SK-N-SH (cell line): ENCODE results near the gene SESN2. TPM values are rescaled to one million over a fixed set of nuclear protein-coding genes. Genes with fewer than 3 reads are reported as not detected.

ENCODE experiments used
- CTCF ChIA-PET: fragments of 300-600, 350-600 bp; formaldehyde crosslinking; extraction: SDS; loops from one replicate; lab custom pipeline; 2021; lab: Yijun Ruan, JAX
- POLR2A ChIA-PET: fragments of 350-600 bp; sonication (Branson Sonifier 250); formaldehyde crosslinking; extraction: SDS; loops from one replicate; lab custom pipeline; 2020; ENCODE audit warnings: antibody characterized with exemption, inconsistent platforms; lab: Yijun Ruan, JAX
- DNase-seq: peaks from one replicate; pipeline ENCODE4 v3.0.0; 2012
- H2AFZ ChIP-seq: fragments of 200-600 bp; sonication (generic); 2 replicates; pipeline ENCODE4 v1.8.1; 2016; ENCODE audit warnings: antibody characterized with exemption, mild to moderate bottlenecking, low read depth
- H3F3A ChIP-seq: fragments of 200-600 bp; sonication (generic); replicated peaks from 2 replicates; pipeline ENCODE3; 2016; ENCODE audit warnings: antibody characterized with exemption, mild to moderate bottlenecking; ENCODE audit not compliant: insufficient read depth
- H3K27ac ChIP-seq, 2 experiments: fragments of 200-500 bp in 1 of 2; fragments of 200-600 bp in 1 of 2; sonication (Bioruptor generic) in 1 of 2; sonication (generic), shearing (Covaris generic) in 1 of 2; 2 replicates each; pipeline versions ENCODE4 v1.5.1 to v1.6.1; 2014 to 2016; ENCODE audit warnings: low read depth in 2 of 2, inconsistent platforms in 1 of 2, low read length in 1 of 2, mild to moderate bottlenecking in 1 of 2, mixed read lengths in 1 of 2
- H3K27me3 ChIP-seq: fragments of 200-600 bp; sonication (generic), shearing (Covaris generic); 2 replicates; pipeline ENCODE4 v1.6.1; 2016; ENCODE audit warnings: mixed run types; ENCODE audit not compliant: insufficient read depth
- H3K36me3 ChIP-seq, 2 experiments: fragments of 200-500 bp in 1 of 2; fragments of 200-600 bp in 1 of 2; sonication (Bioruptor generic) in 1 of 2; sonication (generic) in 1 of 2; replicated peaks in 1 of 2; 2 replicates each; pipeline versions ENCODE3 to v1.5.1; 2014 to 2016; ENCODE audit warnings: low read length in 1 of 2, mild to moderate bottlenecking in 1 of 2; ENCODE audit not compliant: insufficient read depth in 2 of 2, control insufficient read depth in 1 of 2
- H3K4me1 ChIP-seq, 2 experiments: fragments of 200-500 bp in 1 of 2; fragments of 200-600 bp in 1 of 2; sonication (Bioruptor generic) in 1 of 2; sonication (generic), shearing (Covaris generic) in 1 of 2; 2 replicates each; pipeline versions ENCODE4 v1.5.1 to v1.6.1; 2014 to 2016; ENCODE audit warnings: low read depth in 1 of 2, low read length in 1 of 2, mixed run types in 1 of 2; ENCODE audit not compliant: insufficient read depth in 2 of 2, control insufficient read depth in 1 of 2
- H3K4me2 ChIP-seq: fragments of 200-600 bp; sonication (generic), shearing (Covaris generic); 2 replicates; pipeline ENCODE4 v1.6.1; 2017; ENCODE audit warnings: mixed run types
- H3K4me3 ChIP-seq, 2 experiments: fragments of 200-500 bp in 1 of 2; fragments of 200-600 bp in 1 of 2; sonication (Bioruptor generic) in 1 of 2; sonication (generic), shearing (Covaris generic) in 1 of 2; 2 replicates each; pipeline versions ENCODE4 v1.5.1 to v1.8.1; 2014 to 2016; ENCODE audit warnings: low read depth in 2 of 2, inconsistent platforms in 1 of 2, low read length in 1 of 2, mild to moderate bottlenecking in 1 of 2, mixed read lengths in 1 of 2, moderate library complexity in 1 of 2
- H3K79me2 ChIP-seq: fragments of 200-600 bp; sonication (generic); 2 replicates; pipeline ENCODE4 v1.8.1; 2017; ENCODE audit warnings: mild to moderate bottlenecking; ENCODE audit not compliant: insufficient read depth
- H3K9ac ChIP-seq: fragments of 200-600 bp; sonication (generic); 2 replicates; pipeline ENCODE4 v1.6.1; 2017; ENCODE audit warnings: mixed run types
- H3K9me2 ChIP-seq: fragments of 200-600 bp; sonication (generic); 2 replicates; pipeline ENCODE4 v1.6.1; 2017; ENCODE audit warnings: mixed run types
- H3K9me3 ChIP-seq: fragments of 200-600 bp; sonication (generic); 2 replicates; pipeline ENCODE4 v1.6.1; 2017; ENCODE audit warnings: mixed run types, mild to moderate bottlenecking, moderate library complexity
- H4K20me1 ChIP-seq: fragments of 200-600 bp; sonication (generic); 2 replicates; pipeline ENCODE4 v1.6.1; 2017; ENCODE audit warnings: mild to moderate bottlenecking, mixed run types; ENCODE audit not compliant: insufficient read depth
- CHD2 ChIP-seq: fragments of 150-350 bp; IDR thresholded peaks from 2 replicates; pipeline ENCODE4 v1.6.1; 2018; ENCODE audit warnings: low read length; ENCODE audit not compliant: partially characterized antibody
- EZH2phosphoT487 ChIP-seq: fragments of 200-600 bp; sonication (generic); IDR thresholded peaks from 2 replicates; pipeline ENCODE4 v1.6.1; 2017; ENCODE audit warnings: low read depth, mixed run types, mild to moderate bottlenecking, antibody characterized with exemption, moderate library complexity, borderline replicate concordance
- FOXJ3 ChIP-seq: sonication (generic); formaldehyde crosslinking; IDR thresholded peaks from 2 replicates; pipeline ENCODE4 v1.5.1; 2020; ENCODE audit warnings: mild to moderate bottlenecking, missing genetic modification reagents
- FOXM1 ChIP-seq: IDR thresholded peaks from 2 replicates; pipeline ENCODE4 v1.4.0; 2012; ENCODE audit warnings: low read depth, mild to moderate bottlenecking
- GABPA ChIP-seq: IDR thresholded peaks from 2 replicates; pipeline ENCODE4 v1.4.0; 2012; ENCODE audit warnings: low read depth, mild to moderate bottlenecking
- GATA2 ChIP-seq: sonication (generic); formaldehyde crosslinking; IDR thresholded peaks from 2 replicates; pipeline ENCODE4 v1.5.0; 2020; ENCODE audit warnings: mild to moderate bottlenecking, missing genetic modification reagents
- JUND ChIP-seq: IDR thresholded peaks from 2 replicates; pipeline ENCODE4 v1.4.0; 2012
- MXI1 ChIP-seq: IDR thresholded peaks from 2 replicates; pipeline ENCODE4 v1.6.1; 2012; ENCODE audit warnings: mild to moderate bottlenecking, low read depth, low read length, improper control_type of control experiment
- NFIC ChIP-seq: IDR thresholded peaks from 2 replicates; pipeline ENCODE4 v1.4.0; 2012; ENCODE audit warnings: borderline replicate concordance
- NRF1 ChIP-seq: IDR thresholded peaks from 2 replicates; pipeline ENCODE4 v1.6.1; 2012; ENCODE audit warnings: low read depth, mild to moderate bottlenecking, low read length
- RAD21 ChIP-seq: IDR thresholded peaks from 2 replicates; pipeline ENCODE4 v1.6.1; 2012; ENCODE audit warnings: mild to moderate bottlenecking, low read length
- RXRA ChIP-seq: IDR thresholded peaks from 2 replicates; pipeline ENCODE4 v1.4.0; 2012; ENCODE audit warnings: low read depth, mild to moderate bottlenecking, borderline replicate concordance
- SIN3A ChIP-seq: IDR thresholded peaks from 2 replicates; pipeline ENCODE4 v1.6.1; 2012; ENCODE audit warnings: low read depth, mild to moderate bottlenecking, low read length, moderate library complexity, borderline replicate concordance
- SMC3 ChIP-seq: IDR thresholded peaks from 2 replicates; pipeline ENCODE4 v1.6.1; 2012; ENCODE audit warnings: low read depth, low read length, improper control_type of control experiment
- TCF12 ChIP-seq: IDR thresholded peaks from 2 replicates; pipeline ENCODE4 v1.4.0; 2012
- WGBS: methylation state at CpG from one replicate; pipeline ENCODE4 v1.1.6; 2017; ENCODE audit warnings: low lambda C conversion rate; 5-methylcytosine and 5-hydroxymethylcytosine counted together
- polyA plus RNA-seq, 3 experiments: library from polyadenylated mRNA; depleted of rRNA; stranded (reverse); fragments of >200 nt; gene quantifications; 2 replicates each; pipeline ENCODE4 v1.2.3, GENCODE V29; 2012
- TF ChIP-seq, protein P1 (sequence below): IDR thresholded peaks from 2 replicates; pipeline ENCODE4 v1.4.0; 2012; ENCODE audit warnings: low read depth
- TF ChIP-seq, protein P2 (sequence below): IDR thresholded peaks from 2 replicates; pipeline ENCODE4 v1.6.1; 2012; ENCODE audit warnings: mild to moderate bottlenecking, low read depth, low read length, moderate library complexity
- TF ChIP-seq, protein P3 (sequence below): IDR thresholded peaks from 2 replicates; pipeline ENCODE4; 2012

Gene SESN2
- polyA plus RNA-seq, 1 of the 3 experiments (the other 2 are of a cell fraction): 14.1 TPM

DNA sequence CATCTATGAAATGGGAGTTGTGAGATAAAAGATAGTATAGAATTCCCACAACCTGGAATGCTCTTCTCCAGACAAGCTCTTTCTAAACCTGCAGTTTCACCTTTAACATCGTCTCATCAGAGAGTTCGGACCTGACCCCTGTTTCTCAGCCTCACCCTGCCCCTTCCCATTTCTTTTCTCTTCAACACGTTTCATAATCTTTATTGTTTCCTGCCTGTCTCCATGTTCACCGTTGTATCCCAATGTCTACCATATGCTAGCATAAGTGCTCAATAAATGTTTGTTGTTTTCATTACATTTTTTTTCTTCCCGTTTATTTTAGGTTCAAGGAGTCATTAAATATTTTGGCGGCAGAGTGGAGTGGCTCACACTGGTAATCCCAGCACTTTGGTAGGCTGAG lies 32.4 kb downstream of the SESN2 start:
- H3K79me2 ChIP-seq: no peaks in the 10 kb centered on the region
- no peak for DNase-seq
- 87% methylated on average over 6 of the region's 6 CpGs for WGBS

DNA sequence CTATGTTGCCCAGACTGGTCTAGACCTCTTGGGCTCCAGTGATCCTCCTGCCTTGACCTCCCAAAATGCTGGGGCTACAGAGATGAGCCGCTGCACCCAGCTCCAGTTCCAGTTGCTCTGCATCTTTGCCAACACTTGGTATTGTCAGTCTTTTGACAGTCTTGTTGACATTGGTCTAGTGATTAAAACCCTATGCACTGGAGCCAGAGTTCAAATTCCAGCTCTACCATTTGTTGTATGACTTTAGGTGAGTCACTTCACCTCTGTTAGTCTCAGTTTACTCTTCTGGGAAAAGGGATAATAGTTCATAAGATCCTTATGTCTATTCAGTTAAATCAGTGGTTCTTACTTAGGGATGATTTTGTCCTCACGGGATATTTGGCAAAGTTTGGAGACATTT lies 36.6 kb downstream of the SESN2 start:
- no peaks in the 10 kb centered on the region for H3K9me3 ChIP-seq
- no peaks in the 10 kb centered on the region for H3K36me3 ChIP-seq
- H2AFZ ChIP-seq: no peak overlapping the region
- H3K4me1 ChIP-seq: no peaks in the 10 kb centered on the region; a peak in 1 of 4 replicates
- H3K9ac ChIP-seq: no peak overlapping the region
- ChIA-PET POLR2A (no interaction called here), CTCF (no interaction called here)
- no peaks in the 10 kb centered on the region for H4K20me1 ChIP-seq
- H3F3A ChIP-seq: no peaks in the 10 kb centered on the region
- H3K4me3 ChIP-seq: no peak overlapping the region
- H3K9me2 ChIP-seq: no peaks in the 10 kb centered on the region
- H3K4me2 ChIP-seq: no peak overlapping the region
- no peaks in the 10 kb centered on the region for H3K79me2 ChIP-seq
- DNase-seq: no peak
- WGBS: 79% methylated on average over 2 of the region's 2 CpGs
- H3K27ac ChIP-seq: no peak overlapping the region
- no peaks in the 10 kb centered on the region for H3K27me3 ChIP-seq
- TF ChIP-seq NRF1 (no peak), GATA2 (CRISPR knock-in tag) (no peak), NFIC (no peak), SMC3 (no peak), MXI1 (no peak), RAD21 (no peak)
- TF ChIP-seq, protein P1, sequence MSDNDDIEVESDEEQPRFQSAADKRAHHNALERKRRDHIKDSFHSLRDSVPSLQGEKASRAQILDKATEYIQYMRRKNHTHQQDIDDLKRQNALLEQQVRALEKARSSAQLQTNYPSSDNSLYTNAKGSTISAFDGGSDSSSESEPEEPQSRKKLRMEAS: no peak
- TF ChIP-seq, protein P2, sequence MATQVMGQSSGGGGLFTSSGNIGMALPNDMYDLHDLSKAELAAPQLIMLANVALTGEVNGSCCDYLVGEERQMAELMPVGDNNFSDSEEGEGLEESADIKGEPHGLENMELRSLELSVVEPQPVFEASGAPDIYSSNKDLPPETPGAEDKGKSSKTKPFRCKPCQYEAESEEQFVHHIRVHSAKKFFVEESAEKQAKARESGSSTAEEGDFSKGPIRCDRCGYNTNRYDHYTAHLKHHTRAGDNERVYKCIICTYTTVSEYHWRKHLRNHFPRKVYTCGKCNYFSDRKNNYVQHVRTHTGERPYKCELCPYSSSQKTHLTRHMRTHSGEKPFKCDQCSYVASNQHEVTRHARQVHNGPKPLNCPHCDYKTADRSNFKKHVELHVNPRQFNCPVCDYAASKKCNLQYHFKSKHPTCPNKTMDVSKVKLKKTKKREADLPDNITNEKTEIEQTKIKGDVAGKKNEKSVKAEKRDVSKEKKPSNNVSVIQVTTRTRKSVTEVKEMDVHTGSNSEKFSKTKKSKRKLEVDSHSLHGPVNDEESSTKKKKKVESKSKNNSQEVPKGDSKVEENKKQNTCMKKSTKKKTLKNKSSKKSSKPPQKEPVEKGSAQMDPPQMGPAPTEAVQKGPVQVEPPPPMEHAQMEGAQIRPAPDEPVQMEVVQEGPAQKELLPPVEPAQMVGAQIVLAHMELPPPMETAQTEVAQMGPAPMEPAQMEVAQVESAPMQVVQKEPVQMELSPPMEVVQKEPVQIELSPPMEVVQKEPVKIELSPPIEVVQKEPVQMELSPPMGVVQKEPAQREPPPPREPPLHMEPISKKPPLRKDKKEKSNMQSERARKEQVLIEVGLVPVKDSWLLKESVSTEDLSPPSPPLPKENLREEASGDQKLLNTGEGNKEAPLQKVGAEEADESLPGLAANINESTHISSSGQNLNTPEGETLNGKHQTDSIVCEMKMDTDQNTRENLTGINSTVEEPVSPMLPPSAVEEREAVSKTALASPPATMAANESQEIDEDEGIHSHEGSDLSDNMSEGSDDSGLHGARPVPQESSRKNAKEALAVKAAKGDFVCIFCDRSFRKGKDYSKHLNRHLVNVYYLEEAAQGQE: no peak
- TF ChIP-seq, protein P3, sequence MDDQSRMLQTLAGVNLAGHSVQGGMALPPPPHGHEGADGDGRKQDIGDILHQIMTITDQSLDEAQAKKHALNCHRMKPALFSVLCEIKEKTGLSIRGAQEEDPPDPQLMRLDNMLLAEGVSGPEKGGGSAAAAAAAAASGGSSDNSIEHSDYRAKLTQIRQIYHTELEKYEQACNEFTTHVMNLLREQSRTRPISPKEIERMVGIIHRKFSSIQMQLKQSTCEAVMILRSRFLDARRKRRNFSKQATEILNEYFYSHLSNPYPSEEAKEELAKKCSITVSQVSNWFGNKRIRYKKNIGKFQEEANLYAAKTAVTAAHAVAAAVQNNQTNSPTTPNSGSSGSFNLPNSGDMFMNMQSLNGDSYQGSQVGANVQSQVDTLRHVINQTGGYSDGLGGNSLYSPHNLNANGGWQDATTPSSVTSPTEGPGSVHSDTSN: no peak

More for the DNA sequence above, 32.4 kb downstream of the SESN2 start:
- TF ChIP-seq SMC3 (no peak), FOXJ3 (no peak), FOXM1 (no peak), EZH2phosphoT487 (no peak), GATA2 (CRISPR knock-in tag) (no peak), RAD21 (no peak), TCF12 (no peak), CHD2 (no peak), RXRA (no peak), SIN3A (no peak), JUND (no peak), GABPA (no peak)
- TF ChIP-seq, protein P3: no peak
- TF ChIP-seq, protein P2: no peak
- H3K9ac ChIP-seq: no peak overlapping the region
- H3K9me2 ChIP-seq: no peaks in the 10 kb centered on the region
- no peak overlapping the region for H3K27ac ChIP-seq
- H4K20me1 ChIP-seq: no peaks in the 10 kb centered on the region
- H2AFZ ChIP-seq: no peak overlapping the region
- H3K27me3 ChIP-seq: no peaks in the 10 kb centered on the region
- POLR2A ChIA-PET: no interaction called here
- no peaks in the 10 kb centered on the region; a peak in 1 of 4 replicates for H3K4me1 ChIP-seq
- H3K36me3 ChIP-seq: no peaks in the 10 kb centered on the region
- no peak overlapping the region for H3K4me3 ChIP-seq
- no peak overlapping the region for H3K4me2 ChIP-seq
- CTCF ChIA-PET: no interaction called here
- no peaks in the 10 kb centered on the region for H3K9me3 ChIP-seq
- H3F3A ChIP-seq: no peaks in the 10 kb centered on the region
